ENCODE measurements around the gene NOTCH2. TPM values are rescaled to one million over a fixed set of nuclear protein-coding genes. Genes with fewer than 3 reads are reported as not detected.
"Not testable (repeated sequence)": the region's sequence is repeated elsewhere in the genome, so short reads cannot be mapped to it uniquely, and the experiment has no call there.

Gene NOTCH2
- total RNA-seq, 1 donor from 2014 or later, result 142 TPM

- H3K4me1 Mint-ChIP-seq (ENCODE audit: unreplicated experiment); H3K27ac Mint-ChIP-seq; H3K9me3 Mint-ChIP-seq; DNase-seq (ENCODE audit: extremely low spot score, unreplicated experiment); H3K27me3 Mint-ChIP-seq; H3K36me3 Mint-ChIP-seq; H3K4me3 Mint-ChIP-seq: not testable (repeated sequence)
These were observed 29.7 kb upstream of the NOTCH2 start for GRCh38 chr1:120098986-120099759.

- H3K4me1 Mint-ChIP-seq (ENCODE audit: unreplicated experiment); H3K36me3 Mint-ChIP-seq; H3K27me3 Mint-ChIP-seq; H3K4me3 Mint-ChIP-seq; H3K27ac Mint-ChIP-seq; DNase-seq (ENCODE audit: extremely low spot score, unreplicated experiment); H3K9me3 Mint-ChIP-seq: not testable (repeated sequence)
These were observed 27.6 kb upstream of the NOTCH2 start for GRCh38 chr1:120096981-120097545.

GRCh38 chr1:120093548-120094181 lies 24.2 kb upstream of the NOTCH2 start:
- not testable (repeated sequence) for H3K4me1 Mint-ChIP-seq (ENCODE audit: unreplicated experiment); H3K4me3 Mint-ChIP-seq; H3K9me3 Mint-ChIP-seq; H3K27ac Mint-ChIP-seq; H3K36me3 Mint-ChIP-seq; H3K27me3 Mint-ChIP-seq; DNase-seq (ENCODE audit: extremely low spot score, unreplicated experiment)

- H3K4me3 Mint-ChIP-seq; DNase-seq (ENCODE audit: extremely low spot score, unreplicated experiment); H3K27me3 Mint-ChIP-seq; H3K9me3 Mint-ChIP-seq; H3K4me1 Mint-ChIP-seq (ENCODE audit: unreplicated experiment); H3K36me3 Mint-ChIP-seq; H3K27ac Mint-ChIP-seq: not testable (repeated sequence)
These were observed 23.1 kb upstream of the NOTCH2 start for GRCh38 chr1:120092232-120093218.

GRCh38 chr1:120090830-120091229 lies 21.4 kb upstream of the NOTCH2 start:
- DNase-seq (ENCODE audit: extremely low spot score, unreplicated experiment); H3K27ac Mint-ChIP-seq; H3K9me3 Mint-ChIP-seq; H3K27me3 Mint-ChIP-seq; H3K4me1 Mint-ChIP-seq (ENCODE audit: unreplicated experiment); H3K4me3 Mint-ChIP-seq; H3K36me3 Mint-ChIP-seq: not testable (repeated sequence)

GRCh38 chr1:120087959-120088358 lies 18.5 kb upstream of the NOTCH2 start:
- H3K36me3 Mint-ChIP-seq; H3K9me3 Mint-ChIP-seq; H3K4me1 Mint-ChIP-seq (ENCODE audit: unreplicated experiment); H3K27ac Mint-ChIP-seq; H3K4me3 Mint-ChIP-seq; DNase-seq (ENCODE audit: extremely low spot score, unreplicated experiment); H3K27me3 Mint-ChIP-seq: not testable (repeated sequence)

GRCh38 chr1:120069920-120070214 lies 405 bp upstream of the NOTCH2 start:
- H3K4me1 Mint-ChIP-seq (ENCODE audit: unreplicated experiment); DNase-seq (ENCODE audit: extremely low spot score, unreplicated experiment); H3K4me3 Mint-ChIP-seq; H3K27me3 Mint-ChIP-seq; H3K9me3 Mint-ChIP-seq; H3K36me3 Mint-ChIP-seq; H3K27ac Mint-ChIP-seq: not testable (repeated sequence)

- not testable (repeated sequence) for H3K36me3 Mint-ChIP-seq; H3K27me3 Mint-ChIP-seq; H3K27ac Mint-ChIP-seq; H3K4me1 Mint-ChIP-seq (ENCODE audit: unreplicated experiment); H3K9me3 Mint-ChIP-seq
- H3K4me3 Mint-ChIP-seq, result peak overlapping the region; percentile 77
- DNase-seq (ENCODE audit: extremely low spot score, unreplicated experiment), result peak; percentile 62
These were observed 787 bp downstream of the NOTCH2 start for GRCh38 chr1:120068683-120069066.

GRCh38 chr1:120048208-120048607 lies 21.3 kb downstream of the NOTCH2 start:
- not testable (repeated sequence) for H3K4me3 Mint-ChIP-seq; H3K27ac Mint-ChIP-seq; H3K4me1 Mint-ChIP-seq (ENCODE audit: unreplicated experiment); H3K36me3 Mint-ChIP-seq; H3K27me3 Mint-ChIP-seq; H3K9me3 Mint-ChIP-seq; DNase-seq (ENCODE audit: extremely low spot score, unreplicated experiment)

GRCh38 chr1:120041771-120042170 lies 27.7 kb downstream of the NOTCH2 start:
- not testable (repeated sequence) for H3K4me3 Mint-ChIP-seq; H3K27ac Mint-ChIP-seq; H3K27me3 Mint-ChIP-seq; H3K4me1 Mint-ChIP-seq (ENCODE audit: unreplicated experiment); H3K9me3 Mint-ChIP-seq; DNase-seq (ENCODE audit: extremely low spot score, unreplicated experiment); H3K36me3 Mint-ChIP-seq

GRCh38 chr1:120032253-120032652 lies 37.2 kb downstream of the NOTCH2 start:
- H3K9me3 Mint-ChIP-seq; H3K36me3 Mint-ChIP-seq; H3K4me1 Mint-ChIP-seq (ENCODE audit: unreplicated experiment); DNase-seq (ENCODE audit: extremely low spot score, unreplicated experiment); H3K4me3 Mint-ChIP-seq; H3K27ac Mint-ChIP-seq; H3K27me3 Mint-ChIP-seq: not testable (repeated sequence)

GRCh38 chr1:120023791-120024190 lies 45.7 kb downstream of the NOTCH2 start:
- H3K9me3 Mint-ChIP-seq; H3K4me3 Mint-ChIP-seq; H3K27me3 Mint-ChIP-seq; H3K36me3 Mint-ChIP-seq; DNase-seq (ENCODE audit: extremely low spot score, unreplicated experiment); H3K4me1 Mint-ChIP-seq (ENCODE audit: unreplicated experiment); H3K27ac Mint-ChIP-seq: not testable (repeated sequence)

GRCh38 chr1:120014978-120015377 lies 54.5 kb downstream of the NOTCH2 start:
- H3K4me1 Mint-ChIP-seq (ENCODE audit: unreplicated experiment); H3K36me3 Mint-ChIP-seq: not testable (repeated sequence)

More at GRCh38 chr1:120014978-120015377, 54.5 kb downstream of the NOTCH2 start:
- not testable (repeated sequence) for H3K4me3 Mint-ChIP-seq; H3K9me3 Mint-ChIP-seq; H3K27me3 Mint-ChIP-seq; DNase-seq (ENCODE audit: extremely low spot score, unreplicated experiment)
- peak overlapping the region; percentile 34 for H3K27ac Mint-ChIP-seq
